GM21526 (cell line): ENCODE results near the gene WNT2.
A peak's percentile ranks its signal among the peaks of the same experiment; 100 is the strongest.
"Not testable (repeated sequence)": the region's sequence is repeated elsewhere in the genome, so short reads cannot be mapped to it uniquely, and the experiment has no call there.

Source experiments
- ATAC-seq: cut with Tn5 transposase; IDR thresholded peaks from one replicate; pipeline ENCODE4 v1.9.1; 2021; ENCODE audit warnings: moderate library complexity; ENCODE audit not compliant: unreplicated experiment, low FRiP score

The WNT2 gene

DNA sequence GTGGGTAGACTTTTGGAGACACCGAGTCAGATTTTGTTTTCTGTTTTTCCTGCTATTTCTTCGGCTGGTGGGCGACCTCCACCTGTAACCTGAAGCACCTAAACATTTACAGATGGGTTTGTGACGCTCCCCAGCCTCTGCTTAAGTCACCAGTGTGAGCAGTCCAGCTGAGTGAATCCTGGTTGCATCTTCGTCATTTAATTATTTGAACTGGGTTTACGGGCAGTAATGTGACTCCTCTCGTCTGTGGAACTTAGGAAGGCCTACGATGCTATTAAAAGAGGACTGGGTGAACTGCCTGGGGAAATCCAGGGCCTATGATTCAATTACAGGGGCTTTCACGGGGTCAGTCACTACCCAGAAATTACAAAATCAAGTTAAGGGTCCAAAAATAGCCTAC lies 52.5 kb downstream of the WNT2 start:
- ATAC-seq: no peak

DNA sequence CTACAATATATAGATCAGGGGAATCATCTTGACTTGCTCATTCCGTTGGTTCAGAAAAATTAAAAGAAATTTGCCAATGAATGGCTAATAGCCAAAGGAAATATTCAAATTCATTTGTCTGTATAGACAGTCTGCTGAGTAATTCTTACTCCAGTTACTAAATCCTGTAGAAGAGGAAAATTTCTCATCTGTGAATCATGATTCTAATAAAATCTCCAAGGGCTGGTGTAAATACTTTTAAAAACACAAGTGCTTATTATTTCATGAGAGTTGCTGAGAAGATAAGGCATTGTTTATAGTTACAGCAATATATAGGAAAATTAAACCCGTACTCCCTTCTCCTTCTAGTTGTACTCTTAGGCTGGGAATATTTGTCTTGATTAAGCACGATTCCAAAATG lies 53.0 kb downstream of the WNT2 start:
- ATAC-seq: no peak

DNA sequence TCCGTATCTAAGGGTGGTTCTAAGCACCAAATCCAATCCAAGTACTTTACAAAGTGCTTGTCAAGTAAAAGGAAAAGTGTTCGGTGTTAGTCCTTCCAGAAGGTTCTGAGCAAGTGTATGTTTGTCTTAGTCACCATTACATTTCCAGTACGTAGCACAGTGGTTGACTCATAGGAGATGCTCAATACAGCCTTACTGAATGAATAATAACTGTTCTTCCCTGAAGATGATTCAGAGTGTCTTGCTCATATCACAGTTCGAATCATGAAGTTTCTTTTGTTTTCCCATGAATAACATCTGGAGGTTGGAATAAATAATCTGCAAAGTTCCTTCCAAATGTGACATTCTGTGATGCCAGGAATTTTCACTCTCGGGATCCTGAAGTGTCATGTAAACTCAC lies 53.4 kb downstream of the WNT2 start:
- no peak for ATAC-seq

DNA sequence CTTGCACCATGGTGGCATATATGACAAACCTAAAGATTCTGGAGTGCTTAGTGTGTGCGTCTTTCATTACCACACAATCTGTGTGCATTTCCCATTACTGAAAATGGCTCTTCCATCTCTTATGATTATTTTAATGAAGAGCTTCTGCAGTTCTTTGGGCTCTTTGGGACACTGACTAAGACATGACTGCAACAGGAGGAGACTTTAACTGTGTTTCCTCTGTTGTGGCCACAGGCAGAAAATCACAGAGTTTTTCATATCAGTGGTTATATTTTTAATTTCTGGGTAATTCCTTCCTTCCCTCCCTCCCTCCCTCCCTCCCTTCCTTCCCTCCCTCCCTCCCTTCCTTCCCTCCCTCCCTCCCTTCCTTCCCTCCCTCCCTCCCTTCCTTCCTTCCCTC lies 58.1 kb downstream of the WNT2 start:
- no peak for ATAC-seq

DNA sequence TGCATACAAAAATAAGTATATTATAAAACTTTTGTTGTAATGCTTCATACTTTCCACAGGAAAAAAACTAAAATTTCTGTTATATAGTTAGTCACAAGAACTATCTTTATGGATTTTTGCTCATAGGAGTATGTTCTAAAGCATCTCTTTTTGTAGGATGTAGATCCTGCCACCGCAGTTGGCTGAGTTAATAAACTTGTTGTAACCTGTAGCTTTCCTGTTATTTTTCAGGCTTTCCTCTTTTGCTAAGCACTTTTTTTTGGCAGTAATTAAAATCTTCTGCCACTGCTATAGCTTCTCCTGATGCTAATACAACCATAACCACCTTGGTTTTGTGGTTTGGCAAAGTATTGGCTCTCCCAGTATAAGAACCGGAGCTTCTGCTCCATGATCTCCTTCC lies 60.3 kb downstream of the WNT2 start:
- ATAC-seq: no peak

DNA sequence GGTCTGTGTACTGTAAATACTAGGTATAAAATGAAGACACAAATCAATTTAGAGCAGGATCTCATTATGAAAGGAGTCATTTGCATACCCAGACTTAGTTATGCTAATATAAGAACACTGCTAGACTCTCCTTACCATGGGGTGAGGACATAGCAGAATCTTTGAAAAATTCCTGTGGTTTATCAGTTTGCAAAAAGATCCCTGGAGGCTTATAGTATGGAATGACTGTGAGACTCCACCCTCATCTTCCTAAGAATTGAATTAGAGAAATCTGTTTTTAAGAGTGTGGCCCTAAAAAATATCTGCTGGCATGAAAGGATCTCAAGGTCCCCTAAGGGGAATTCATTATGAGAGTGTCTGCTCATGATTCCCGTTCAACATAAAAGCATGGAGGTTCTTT lies 63.2 kb downstream of the WNT2 start:
- ATAC-seq: no peak

DNA sequence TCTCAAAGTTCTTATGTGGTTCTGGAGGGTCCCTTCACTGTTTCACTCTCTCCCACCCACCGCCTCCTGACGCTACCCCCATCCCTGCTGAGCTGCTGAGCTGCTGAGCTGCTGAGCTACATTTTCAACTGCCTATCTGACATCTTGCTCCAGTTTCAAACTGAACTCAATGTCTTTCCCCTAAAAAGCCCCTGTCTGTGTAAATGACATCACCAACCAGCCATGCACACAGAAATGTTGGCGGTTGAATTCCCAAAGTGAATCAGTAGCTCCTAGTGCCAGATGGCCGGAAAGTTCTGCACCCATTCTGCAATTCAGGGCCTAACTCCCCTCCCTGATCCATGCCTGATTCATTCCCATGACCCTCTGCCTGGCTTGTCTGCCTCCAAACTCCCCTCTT lies 71.2 kb downstream of the WNT2 start:
- peak; percentile 49 for ATAC-seq

DNA sequence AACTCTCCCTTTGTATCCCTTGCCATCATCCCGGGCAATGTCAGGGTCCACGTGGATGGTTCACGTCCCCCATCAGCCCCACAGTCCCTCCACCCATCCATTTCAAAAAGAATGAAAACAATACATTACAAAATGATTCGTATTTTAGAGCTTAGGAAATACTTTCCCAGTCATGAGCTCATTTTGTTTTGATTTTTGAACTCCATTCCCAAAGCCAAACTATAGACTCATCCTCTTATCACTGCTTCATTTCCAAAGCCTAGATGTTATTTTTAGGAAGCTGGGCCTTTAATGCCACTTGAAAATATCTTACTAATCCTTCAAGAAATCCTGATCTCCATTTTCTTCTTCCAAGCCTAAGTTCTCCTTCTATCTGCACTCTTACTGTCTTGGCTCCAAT lies 72.1 kb downstream of the WNT2 start:
- no peak for ATAC-seq

DNA sequence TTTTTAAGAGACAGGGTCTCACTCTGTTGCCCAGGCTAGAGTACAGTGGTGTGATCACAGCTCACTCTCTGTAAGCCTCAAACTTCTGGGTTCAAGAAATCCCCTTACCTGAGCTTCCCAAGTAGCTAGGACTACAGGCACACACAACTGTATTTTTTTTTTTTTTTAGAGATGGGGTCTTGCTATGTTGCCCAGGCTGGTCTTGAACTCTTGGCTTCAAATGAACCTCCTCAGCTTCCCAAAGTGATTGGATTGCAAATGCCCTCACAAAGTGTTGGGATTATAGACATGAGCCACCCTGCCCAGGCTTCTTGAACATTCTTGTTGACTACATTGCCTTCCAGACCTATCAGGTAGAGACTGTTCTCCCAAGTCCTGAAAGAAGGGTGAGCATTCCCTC lies 72.6 kb downstream of the WNT2 start:
- ATAC-seq: no peak

DNA sequence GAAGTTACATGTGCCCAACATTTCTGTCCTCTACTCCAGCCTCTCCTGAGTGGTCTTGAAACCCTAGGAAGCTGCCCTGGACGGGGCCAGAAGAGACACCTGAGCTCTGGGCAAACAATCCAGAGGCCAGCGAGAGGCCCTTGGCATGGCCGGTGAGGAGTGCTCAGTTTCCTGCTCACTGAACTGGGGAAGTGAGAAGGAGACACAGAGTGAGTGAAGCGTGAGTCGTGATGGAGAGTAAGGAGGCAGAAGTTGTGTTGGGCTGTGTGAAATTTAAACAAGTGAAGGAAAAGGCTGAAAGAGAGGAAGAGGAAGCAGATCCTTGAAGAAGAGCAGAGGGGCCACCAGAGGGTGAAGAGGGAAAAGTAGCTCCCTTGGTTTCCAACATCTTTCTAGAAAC lies 73.2 kb downstream of the WNT2 start:
- no peak for ATAC-seq

DNA sequence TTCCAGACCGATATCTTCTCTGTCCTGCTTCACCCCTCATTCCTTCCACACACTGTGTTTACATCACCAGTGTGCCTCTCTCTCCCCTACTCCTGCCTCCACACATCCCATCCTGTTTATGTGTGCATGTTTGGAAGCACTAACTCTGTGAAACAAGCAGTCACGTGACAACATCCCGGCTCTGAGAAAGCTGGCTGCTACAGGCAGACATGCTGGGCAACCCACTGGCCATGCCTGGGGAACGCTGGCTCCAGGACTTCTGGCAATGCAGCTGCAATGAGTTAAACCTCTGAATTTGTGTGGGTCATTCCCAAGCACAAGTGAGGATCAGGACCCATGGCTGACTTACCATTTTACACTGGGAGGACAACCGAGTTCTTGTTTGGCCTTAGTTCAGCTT lies 74.0 kb downstream of the WNT2 start:
- ATAC-seq: no peak

DNA sequence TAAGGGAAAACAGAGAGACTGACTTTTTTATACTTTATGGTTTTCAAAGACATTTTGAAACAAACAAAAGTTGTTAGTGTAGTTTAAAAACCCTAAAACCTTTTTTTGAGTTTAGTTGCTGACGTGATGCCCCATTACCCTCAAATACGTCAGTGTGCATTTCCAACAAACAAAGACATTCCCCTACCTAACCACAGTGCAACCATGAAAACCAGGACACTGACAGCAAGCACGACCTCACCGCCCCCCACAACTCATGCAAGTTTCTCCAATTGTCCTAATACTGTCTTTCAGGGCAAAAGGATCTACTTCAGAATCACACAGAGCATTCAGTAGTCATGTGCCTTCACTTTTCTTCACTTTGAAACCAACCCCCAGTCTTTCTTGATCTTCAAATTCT lies 75.0 kb downstream of the WNT2 start:
- no peak for ATAC-seq

DNA sequence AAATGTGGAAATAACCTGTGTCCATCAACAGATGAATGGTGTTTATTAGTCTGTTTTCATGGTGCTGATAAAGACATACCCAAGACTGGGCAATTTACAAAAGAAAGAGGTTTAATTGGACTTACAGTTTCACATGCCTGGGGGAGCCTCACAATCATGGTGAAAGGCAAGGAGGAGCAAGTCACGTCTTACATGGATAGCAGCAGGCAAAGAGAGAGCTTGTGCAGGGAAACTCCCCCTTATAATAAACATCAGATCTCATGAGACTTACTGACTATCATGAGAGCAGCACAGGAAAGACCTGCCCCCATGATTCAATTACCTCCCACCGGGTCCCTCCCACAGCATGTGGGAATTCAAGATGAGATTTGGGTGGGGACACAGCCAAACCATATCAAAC lies 77.2 kb downstream of the WNT2 start:
- ATAC-seq: not testable (repeated sequence)

DNA sequence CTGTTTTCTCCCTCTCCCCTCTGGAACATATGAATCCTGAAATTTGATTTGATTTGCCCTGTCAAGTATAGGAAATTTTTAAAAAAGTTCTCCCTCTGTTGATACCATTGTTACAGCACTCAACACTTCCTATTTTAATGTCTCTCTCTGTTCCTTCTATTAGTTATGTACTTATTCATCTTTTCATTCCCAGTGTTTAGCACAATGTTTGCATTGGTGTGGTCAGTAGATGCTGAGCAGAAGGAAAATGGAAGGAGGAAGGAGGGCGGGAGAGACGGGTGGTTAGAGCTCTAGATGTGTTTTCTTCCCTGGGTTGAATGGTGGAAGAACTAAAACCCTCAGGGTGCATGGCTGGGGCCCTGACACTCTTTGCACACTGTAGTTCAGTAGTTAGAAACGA lies 79.5 kb downstream of the WNT2 start:
- ATAC-seq: no peak

DNA sequence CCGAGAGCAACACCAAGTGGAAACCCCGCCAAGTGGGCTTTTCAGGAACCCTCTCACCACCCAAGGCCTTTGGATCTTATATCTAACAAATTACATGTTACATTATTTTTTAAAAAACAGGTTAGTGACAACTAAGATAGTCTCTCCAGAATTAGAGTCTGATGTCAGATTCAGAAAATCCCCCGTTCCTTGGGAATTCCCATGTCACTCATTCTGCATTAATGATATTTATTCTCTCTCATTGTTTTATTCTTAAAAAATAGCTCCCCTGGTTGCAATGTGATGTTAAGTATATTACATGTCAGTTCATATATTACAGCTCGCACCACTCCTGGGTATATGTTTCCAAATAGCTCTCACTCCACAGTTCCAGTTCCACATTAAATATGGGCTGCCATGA lies 81.8 kb downstream of the WNT2 start:
- no peak for ATAC-seq

DNA sequence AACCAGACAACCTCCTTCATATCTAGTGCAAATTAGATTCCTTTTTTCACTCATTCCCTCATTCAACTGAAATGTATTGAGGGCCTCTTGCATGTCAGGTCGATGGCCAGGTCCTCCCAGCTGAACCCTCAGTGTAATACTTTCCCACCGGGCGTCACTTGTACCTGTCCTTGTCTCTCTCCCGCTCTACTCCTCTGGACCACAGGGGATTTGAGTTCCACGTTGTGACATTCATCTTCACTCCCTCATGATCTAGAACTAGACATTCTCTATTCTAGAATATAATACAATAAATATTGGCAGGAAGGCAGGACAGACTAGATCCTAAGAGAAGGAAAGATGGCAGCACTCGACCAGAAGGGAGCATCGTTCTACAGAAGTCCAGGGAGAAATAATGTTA lies 83.9 kb downstream of the WNT2 start:
- ATAC-seq: no peak

DNA sequence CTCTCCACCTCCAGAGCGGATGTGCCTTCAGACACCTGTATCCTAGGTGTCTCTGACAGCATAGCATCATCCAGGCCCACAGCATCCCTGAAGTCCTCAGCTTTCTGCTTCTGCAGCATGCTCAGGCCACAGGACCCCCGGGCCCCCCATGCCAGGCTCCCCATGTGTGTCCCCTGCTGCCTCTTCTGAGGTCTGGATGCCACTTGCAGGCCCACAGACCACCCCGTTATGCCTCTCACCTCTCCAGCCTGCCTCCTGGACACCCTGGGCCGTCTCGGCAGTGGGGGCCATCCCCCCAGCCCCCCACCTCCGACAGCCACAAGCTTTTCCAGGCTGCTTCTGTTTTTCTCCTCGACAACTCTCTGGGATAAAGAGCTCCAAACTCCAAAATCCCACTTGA lies 84.4 kb downstream of the WNT2 start:
- ATAC-seq: no peak

DNA sequence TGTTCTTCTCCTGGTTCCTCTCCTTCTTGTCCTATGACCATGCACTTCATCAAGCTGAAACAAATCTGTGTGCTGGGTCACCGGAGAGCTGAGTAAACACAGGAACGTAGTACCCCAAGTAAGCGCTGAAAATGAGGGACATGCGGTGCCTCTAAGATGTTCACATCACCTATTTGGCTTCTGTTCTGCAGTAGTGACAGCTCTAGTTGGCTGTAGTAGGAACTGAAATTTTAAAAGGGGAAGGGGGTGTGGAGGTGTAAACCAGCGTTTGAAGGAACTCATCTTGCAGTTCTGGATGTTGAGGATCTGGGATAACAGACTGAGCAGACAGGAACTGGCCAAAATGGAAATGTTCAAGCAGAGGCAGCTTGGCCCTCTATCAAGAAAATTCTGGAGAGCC lies 85.2 kb downstream of the WNT2 start:
- no peak for ATAC-seq

DNA sequence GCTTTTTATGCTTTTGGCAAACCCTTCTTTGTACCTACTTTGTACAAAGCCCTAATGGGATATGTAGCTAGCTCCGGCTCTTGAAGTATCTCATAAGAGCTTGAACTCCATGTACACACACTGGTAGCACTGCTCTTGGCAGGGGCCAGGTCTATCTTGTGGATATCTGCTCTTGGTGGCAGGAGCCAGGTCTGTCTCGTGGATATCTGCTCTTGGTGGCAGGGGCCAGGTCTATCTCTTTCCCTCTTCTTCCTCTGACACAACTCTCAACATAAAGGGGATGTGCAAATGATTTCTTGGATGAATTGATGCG lies 91.9 kb downstream of the WNT2 start:
- ATAC-seq: no peak

DNA sequence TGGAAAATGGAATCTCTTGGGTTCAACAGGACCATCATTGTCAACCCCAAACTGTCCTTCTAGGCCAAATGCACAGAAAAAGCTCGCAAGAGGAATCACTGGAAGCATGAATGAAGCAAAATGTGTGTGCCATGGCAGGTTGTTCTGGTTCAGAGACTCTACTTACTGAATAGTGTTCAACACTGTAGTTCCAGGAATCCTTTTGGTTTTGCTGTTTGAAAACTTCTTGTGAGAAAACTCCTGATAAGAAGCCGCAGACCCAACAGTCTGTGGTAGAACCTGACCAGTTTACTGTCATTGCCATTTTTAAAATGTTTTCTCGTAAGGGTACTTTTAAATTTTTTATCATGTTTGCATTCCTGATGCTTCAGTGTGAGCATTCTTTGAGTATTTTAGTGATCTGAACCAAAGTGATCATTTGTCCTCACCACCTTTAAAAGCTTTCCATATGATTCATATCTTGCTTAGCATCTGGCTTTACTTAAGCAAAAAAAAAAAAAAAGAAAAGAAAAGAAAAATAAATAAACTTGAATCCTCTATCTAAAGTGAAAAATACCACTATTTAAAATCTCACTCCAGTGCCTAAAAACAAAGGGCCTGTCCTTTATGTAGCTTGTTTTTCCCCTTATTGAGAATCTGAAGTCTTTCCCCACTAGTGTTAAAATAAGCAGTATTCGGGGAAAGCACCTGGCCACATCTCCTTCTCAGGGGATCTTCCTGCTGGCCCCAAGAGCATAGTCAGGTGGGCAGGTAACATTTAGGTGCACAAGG lies 92.4 kb downstream of the WNT2 start:
- ATAC-seq: no peak

DNA sequence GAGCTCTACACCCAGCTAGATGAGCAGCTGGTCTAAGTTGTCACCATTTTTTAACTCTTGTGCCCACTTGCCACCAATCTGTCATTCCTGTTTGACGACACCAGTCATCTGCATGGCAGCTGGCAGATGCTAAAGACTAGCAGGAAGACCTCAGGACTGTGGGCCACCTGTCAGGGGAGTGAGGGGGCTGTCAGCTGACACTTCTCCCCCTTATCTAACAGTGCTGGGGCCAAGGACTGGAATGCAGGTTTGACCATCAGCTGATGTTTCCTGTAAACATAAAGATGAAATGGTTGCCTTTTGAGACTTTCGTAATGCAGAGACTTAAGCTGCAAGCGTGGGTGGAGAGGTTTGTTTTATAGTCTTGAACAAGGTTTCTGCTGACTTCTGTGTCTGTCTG lies 93.5 kb downstream of the WNT2 start:
- no peak for ATAC-seq

DNA sequence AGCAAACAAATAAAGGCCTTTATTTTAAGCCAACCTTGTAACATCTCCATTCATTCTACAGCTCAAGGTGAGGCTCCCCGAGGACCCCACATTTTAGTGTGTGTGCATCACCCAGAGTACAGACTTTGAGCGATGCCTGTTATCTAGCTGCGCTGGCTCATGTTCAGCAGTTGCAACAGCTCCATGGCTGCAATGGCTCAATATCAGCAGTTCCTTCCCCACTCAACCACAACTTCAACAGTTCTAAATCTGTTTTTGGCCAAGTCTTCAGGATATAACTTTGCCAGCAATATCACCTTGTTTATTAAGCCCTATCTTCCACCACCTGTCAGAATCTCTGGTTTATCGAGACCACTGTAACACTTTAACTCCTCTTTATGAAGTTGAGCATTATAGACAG lies 95.8 kb downstream of the WNT2 start:
- ATAC-seq: no peak

DNA sequence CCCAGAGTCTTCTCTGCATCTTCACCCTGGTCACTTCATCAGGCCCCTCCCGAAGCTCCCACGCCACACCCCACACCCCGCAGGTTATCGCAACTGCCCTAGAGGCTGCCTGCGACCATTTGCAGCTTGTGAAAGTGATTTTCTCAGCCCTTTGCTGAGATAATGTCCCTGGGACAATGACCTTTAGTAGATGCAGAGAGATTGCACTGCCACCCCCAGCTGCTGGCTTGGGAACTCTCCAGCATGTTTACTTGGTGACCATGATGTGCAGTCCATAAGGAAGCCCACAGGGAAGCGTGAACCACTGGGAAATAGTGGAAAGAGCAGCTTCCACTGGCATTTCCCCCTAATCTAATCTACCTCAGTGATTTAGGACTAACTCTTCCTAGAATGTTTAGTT lies 97.3 kb downstream of the WNT2 start:
- ATAC-seq: no peak
